WTC11 (cell line): Measurements from ENCODE around the gene DMRTA2. TPM values are rescaled to one million over a fixed set of nuclear protein-coding genes. Genes with fewer than 3 reads are reported as not detected.

ENCODE experiments used
- ATAC-seq: fragments of 200-7000 bp; cut with Tn5 transposase; 2 replicates; pipeline ENCODE4 v1.10.0; 2021; ENCODE audit warnings: mild to moderate bottlenecking, moderate library complexity
- CTCF ChIA-PET: fragments of 300-600 bp; sonication (Branson Sonifier 250); formaldehyde crosslinking; loops from one replicate; lab custom pipeline; 2021; ENCODE audit warnings: antibody characterized with exemption; lab: Charles Lee
- POLR2A ChIA-PET: fragments of 350-600 bp; sonication (Branson Sonifier 250); formaldehyde crosslinking; loops from one replicate; lab custom pipeline; 2021; ENCODE audit warnings: antibody characterized with exemption; lab: Charles Lee
- DNase-seq: peaks from one replicate; pipeline ENCODE4 v3.0.0; 2021; ENCODE audit warnings: low spot score
- H3K27ac Mint-ChIP-seq: 2 replicates; pipeline ENCODE4 v1.8.0; 2021; ENCODE audit warnings: mixed read lengths
- H3K27me3 Mint-ChIP-seq: 2 replicates; pipeline ENCODE4 v1.8.0; 2021; ENCODE audit warnings: low read depth, mild to moderate bottlenecking, moderate library complexity, mixed read lengths
- H3K36me3 Mint-ChIP-seq: 2 replicates; pipeline ENCODE4 v1.8.0; 2021; ENCODE audit warnings: mixed read lengths
- H3K4me1 Mint-ChIP-seq: 2 replicates; pipeline ENCODE4 v1.8.0; 2022; ENCODE audit warnings: mixed read lengths
- H3K4me3 Mint-ChIP-seq: 2 replicates; pipeline ENCODE4 v1.8.0; 2021; ENCODE audit warnings: mild to moderate bottlenecking, moderate library complexity, mixed read lengths
- H3K9me3 Mint-ChIP-seq: 2 replicates; pipeline ENCODE4 v1.8.0; 2021; ENCODE audit warnings: mixed read lengths
- CBFB ChIP-seq: sonication (generic); formaldehyde crosslinking; IDR thresholded peaks from 2 replicates; pipeline ENCODE4 v1.8.1; 2022; ENCODE audit warnings: mild to moderate bottlenecking, low read depth, missing genetic modification reagents
- CDX4 ChIP-seq: fragments of 250-450 bp; sonication (Bioruptor Pico); IDR thresholded peaks from 2 replicates; pipeline ENCODE4 v1.9.0; 2021; ENCODE audit warnings: moderate library complexity, mild to moderate bottlenecking, inconsistent platforms, borderline replicate concordance
- CREB1 ChIP-seq: sonication (generic); formaldehyde crosslinking; IDR thresholded peaks from 2 replicates; pipeline ENCODE4 v1.8.0; 2023; ENCODE audit warnings: mild to moderate bottlenecking, missing genetic modification reagents
- E2F5 ChIP-seq: sonication (generic); formaldehyde crosslinking; IDR thresholded peaks from 2 replicates; pipeline ENCODE4 v1.8.1; 2022; ENCODE audit warnings: mild to moderate bottlenecking, moderate library complexity, missing genetic modification reagents
- ELF4 ChIP-seq: sonication (generic); formaldehyde crosslinking; IDR thresholded peaks from 2 replicates; pipeline ENCODE4 v1.8.1; 2022; ENCODE audit warnings: low read depth, mild to moderate bottlenecking, moderate library complexity, missing genetic modification reagents
- ETV6 ChIP-seq: sonication (generic); formaldehyde crosslinking; IDR thresholded peaks from 2 replicates; pipeline ENCODE4 v1.8.1; 2022; ENCODE audit warnings: mild to moderate bottlenecking, missing genetic modification reagents
- FOXK1 ChIP-seq: sonication (generic); formaldehyde crosslinking; IDR thresholded peaks from 2 replicates; pipeline ENCODE4 v1.8.0; 2022; ENCODE audit warnings: mild to moderate bottlenecking, moderate library complexity, missing genetic modification reagents
- FOXP1 ChIP-seq: sonication (generic); formaldehyde crosslinking; IDR thresholded peaks from 2 replicates; pipeline ENCODE4 v1.8.0; 2022; ENCODE audit warnings: missing genetic modification reagents, mild to moderate bottlenecking, moderate library complexity, borderline replicate concordance
- KAT7 ChIP-seq: sonication (generic); formaldehyde crosslinking; IDR thresholded peaks from 2 replicates; pipeline ENCODE4 v1.8.1; 2023; ENCODE audit warnings: missing genetic modification reagents, mild to moderate bottlenecking, borderline replicate concordance
- MAX ChIP-seq: sonication (generic); formaldehyde crosslinking; IDR thresholded peaks from 2 replicates; pipeline ENCODE4 v1.8.0; 2022; ENCODE audit warnings: mild to moderate bottlenecking, missing genetic modification reagents
- MXD4 ChIP-seq: fragments of 250-450 bp; sonication (Bioruptor Pico); IDR thresholded peaks from 2 replicates; pipeline ENCODE4 v1.8.0; 2021; ENCODE audit warnings: mild to moderate bottlenecking, moderate library complexity, borderline replicate concordance
- NFATC4 ChIP-seq: fragments of 250-450 bp; sonication (Bioruptor Pico); IDR thresholded peaks from 2 replicates; pipeline ENCODE4 v1.9.0; 2021; ENCODE audit warnings: mild to moderate bottlenecking
- RELA ChIP-seq: sonication (generic); formaldehyde crosslinking; IDR thresholded peaks from 2 replicates; pipeline ENCODE4 v1.8.1; 2022; ENCODE audit warnings: missing genetic modification reagents, mild to moderate bottlenecking, borderline replicate concordance
- RORB ChIP-seq: fragments of 250-450 bp; sonication (Bioruptor Pico); IDR thresholded peaks from 2 replicates; pipeline ENCODE4 v1.9.0; 2021; ENCODE audit warnings: mild to moderate bottlenecking
- SMAD4 ChIP-seq: sonication (generic); formaldehyde crosslinking; IDR thresholded peaks from 2 replicates; pipeline ENCODE4 v1.8.0; 2022; ENCODE audit warnings: mild to moderate bottlenecking, missing genetic modification reagents
- ZBTB21 ChIP-seq: sonication (generic); formaldehyde crosslinking; IDR thresholded peaks from 2 replicates; pipeline ENCODE4 v1.8.1; 2023; ENCODE audit warnings: mild to moderate bottlenecking, missing genetic modification reagents, borderline replicate concordance
- ZNF121 ChIP-seq: sonication (generic); formaldehyde crosslinking; IDR thresholded peaks from 2 replicates; pipeline ENCODE4 v1.8.0; 2023; ENCODE audit warnings: missing genetic modification reagents
- ZNF219 ChIP-seq: sonication (generic); formaldehyde crosslinking; IDR thresholded peaks from 2 replicates; pipeline ENCODE4 v1.8.0; 2023; ENCODE audit warnings: missing genetic modification reagents, mild to moderate bottlenecking, borderline replicate concordance
- ZNF317 ChIP-seq: sonication (generic); formaldehyde crosslinking; IDR thresholded peaks from 2 replicates; pipeline ENCODE4 v1.8.1; 2023; ENCODE audit warnings: low read depth, mild to moderate bottlenecking, moderate library complexity, missing genetic modification reagents, borderline replicate concordance
- ZNF423 ChIP-seq: fragments of 250-450 bp; sonication (Bioruptor Pico); IDR thresholded peaks from 2 replicates; pipeline ENCODE4 v2.1.2; 2022; ENCODE audit warnings: mild to moderate bottlenecking, moderate library complexity
- ZNF425 ChIP-seq: fragments of 250-450 bp; sonication (Bioruptor Pico); conservative IDR thresholded peaks from 2 replicates; pipeline ENCODE4 v1.9.0; 2021; ENCODE audit warnings: mild to moderate bottlenecking
- ZNF671 ChIP-seq: fragments of 250-450 bp; sonication (Bioruptor Pico); IDR thresholded peaks from 2 replicates; pipeline ENCODE4 v1.8.0; 2021; ENCODE audit warnings: mild to moderate bottlenecking
- total RNA-seq: library from RNA; stranded (reverse); gene quantifications from 3 replicates; pipeline ENCODE4 v1.2.3, GENCODE V29; 2021

DMRTA2 gene
- total RNA-seq, 1 experiment from 2014 or later: not detected

GRCh38 chr1:50426108-50426700 is 3.0 kb upstream of the DMRTA2 start (continued):
- no peak for TF ChIP-seq CDX4 (CRISPR knock-in tag)
- no peak for TF ChIP-seq FOXP1 (CRISPR knock-in tag)
- no peak for TF ChIP-seq E2F5 (CRISPR knock-in tag)
- TF ChIP-seq RELA: no peak
- TF ChIP-seq CREB1 (CRISPR knock-in tag): no peak
- TF ChIP-seq ETV6: no peak
- no peak for TF ChIP-seq ZNF423
- no peak for TF ChIP-seq RORB (CRISPR knock-in tag)

GRCh38 chr1:50425376-50426107 is 2.3 kb upstream of the DMRTA2 start:
- TF ChIP-seq KAT7 (CRISPR knock-in tag): no peak
- TF ChIP-seq ELF4 (CRISPR knock-in tag): no peak
- TF ChIP-seq ZBTB21 (CRISPR knock-in tag): no peak
- no peak for TF ChIP-seq FOXK1
- no peak for TF ChIP-seq ZNF317
- no peak for TF ChIP-seq MAX (CRISPR knock-in tag)
- TF ChIP-seq E2F5 (CRISPR knock-in tag): no peak
- TF ChIP-seq ZNF219: no peak
- TF ChIP-seq ZNF671 (CRISPR knock-in tag): no peak
- TF ChIP-seq CBFB (CRISPR knock-in tag): no peak
- ATAC-seq: no peak
- H3K27ac Mint-ChIP-seq: no peak overlapping the region
- peaks cover 67% of the 10 kb centered on the region for H3K4me1 Mint-ChIP-seq
- H3K36me3 Mint-ChIP-seq: peaks cover 7% of the 10 kb centered on the region
- DNase-seq: peak; percentile 45
- H3K9me3 Mint-ChIP-seq: no peaks in the 10 kb centered on the region
- H3K27me3 Mint-ChIP-seq: peaks cover 100% of the 10 kb centered on the region
- H3K4me3 Mint-ChIP-seq: peak overlapping the region; percentile 75
- ChIA-PET CTCF (interaction anchor here (1.1 to 3.8 kb wide), 5 partner anchors 10 to 180 kb away, joined by 3 to 16 read pairs (median 3); no protein-coding TSS in a partner anchor), POLR2A (no interaction called here)

- H3K4me1 Mint-ChIP-seq: peaks cover 68% of the 10 kb centered on the region
- ATAC-seq (no peak), DNase-seq (peak; percentile 35)
- no peaks in the 10 kb centered on the region for H3K9me3 Mint-ChIP-seq
- no peak overlapping the region for H3K27ac Mint-ChIP-seq
- ChIA-PET CTCF (interaction anchor here (1.1 to 3.8 kb wide), 5 partner anchors 10 to 279 kb away, joined by 3 to 16 read pairs (median 3); no protein-coding TSS in a partner anchor), POLR2A (no interaction called here)
- peaks cover 7% of the 10 kb centered on the region for H3K36me3 Mint-ChIP-seq
- peaks cover 100% of the 10 kb centered on the region for H3K27me3 Mint-ChIP-seq
- no peak for TF ChIP-seq ZNF425 (CRISPR knock-in tag)
- no peak for TF ChIP-seq MXD4 (CRISPR knock-in tag)
- no peak for TF ChIP-seq ZNF121
- no peak for TF ChIP-seq NFATC4
- no peak for TF ChIP-seq SMAD4 (CRISPR knock-in tag)
- no peak for TF ChIP-seq ZNF671 (CRISPR knock-in tag)
- peak overlapping the region; percentile 75 for H3K4me3 Mint-ChIP-seq
These were observed 1.7 kb upstream of the DMRTA2 start for GRCh38 chr1:50424884-50425375.
